ENCODE data around the gene CFL1.

- TF ChIP-seq CTCF (conservative IDR thresholded peaks at IDR 0.05; ENCODE audit: low read depth in 2 of 2): no peak
- no peak for TF ChIP-seq ZNF462 (CRISPR knock-in tag; IDR thresholded peaks at IDR 0.05)
- no peak for TF ChIP-seq EZH2 (IDR thresholded peaks at IDR 0.05; ENCODE audit: low read depth, unreplicated experiment)
- TF ChIP-seq POLR2AphosphoS5 (IDR thresholded peaks at IDR 0.05; ENCODE audit: low read depth): no peak
Observed at GRCh38 chr11:65885808-65886536, 28.0 kb upstream of the CFL1 start.

All from GM23338 (cell line).